NAMALWA (cell line): Measurements from ENCODE around the gene C1orf141.
"Not testable (repeated sequence)": the region's sequence is repeated elsewhere in the genome, so short reads cannot be mapped to it uniquely, and the experiment has no call there.

Experiments
- DNase-seq: peaks from one replicate; pipeline ENCODE4 v3.0.0-alpha.2; 2015; ENCODE audit warnings: low spot score

C1orf141 gene

GRCh38 chr1:67085326-67085725 is 49.4 kb downstream of the C1orf141 start:
- no peak for DNase-seq

- DNase-seq, result no peak
These were observed 49.9 kb downstream of the C1orf141 start for GRCh38 chr1:67084765-67085318.

GRCh38 chr1:67078291-67078690 is 56.5 kb downstream of the C1orf141 start:
- no peak for DNase-seq

GRCh38 chr1:67077593-67077992 is 57.2 kb downstream of the C1orf141 start:
- no peak for DNase-seq

GRCh38 chr1:67072749-67073148 is 62.0 kb downstream of the C1orf141 start:
- DNase-seq, result no peak

GRCh38 chr1:67067655-67068054 is 67.1 kb downstream of the C1orf141 start:
- not testable (repeated sequence) for DNase-seq

- no peak for DNase-seq
These were observed 72.4 kb downstream of the C1orf141 start for GRCh38 chr1:67062412-67062811.

GRCh38 chr1:67061266-67061665 is 73.5 kb downstream of the C1orf141 start:
- DNase-seq, result no peak

GRCh38 chr1:67060811-67061218 is 74.0 kb downstream of the C1orf141 start:
- no peak for DNase-seq

- DNase-seq, result no peak
These were observed 75.4 kb downstream of the C1orf141 start for GRCh38 chr1:67059346-67059745.

GRCh38 chr1:67058761-67059160 is 76.0 kb downstream of the C1orf141 start:
- no peak for DNase-seq

- DNase-seq, result no peak
These were observed 76.5 kb downstream of the C1orf141 start for GRCh38 chr1:67058242-67058641.

- DNase-seq, result peak; percentile 94
These were observed 80.7 kb downstream of the C1orf141 start, which contains the start of gene SLC35D1 for GRCh38 chr1:67053785-67054772. Gene SLC35D1, minus strand, starts transcription at chr1:67054148. Its CDS starts 135 bp downstream, at chr1:67054013.

- DNase-seq, result no peak
These were observed 81.3 kb downstream of the C1orf141 start for GRCh38 chr1:67053535-67053784.

GRCh38 chr1:67052741-67053534 is 81.8 kb downstream of the C1orf141 start:
- peak; percentile 53 for DNase-seq

- DNase-seq, result no peak
These were observed 83.6 kb downstream of the C1orf141 start for GRCh38 chr1:67051196-67051595.

- DNase-seq, result peak; percentile 44
These were observed 90.0 kb downstream of the C1orf141 start for GRCh38 chr1:67044631-67045270.

- DNase-seq, result no peak
These were observed 91.4 kb downstream of the C1orf141 start for GRCh38 chr1:67043366-67043765.
